ENCODE data around the gene COL4A1. TPM values are rescaled to one million over a fixed set of nuclear protein-coding genes. Genes with fewer than 3 reads are reported as not detected.

The COL4A1 gene
- polyA plus RNA-seq, 1 donor (not counting 4 experiments of a cell fraction or from before 2014, with no cell fraction given): 22.3 TPM

DNA sequence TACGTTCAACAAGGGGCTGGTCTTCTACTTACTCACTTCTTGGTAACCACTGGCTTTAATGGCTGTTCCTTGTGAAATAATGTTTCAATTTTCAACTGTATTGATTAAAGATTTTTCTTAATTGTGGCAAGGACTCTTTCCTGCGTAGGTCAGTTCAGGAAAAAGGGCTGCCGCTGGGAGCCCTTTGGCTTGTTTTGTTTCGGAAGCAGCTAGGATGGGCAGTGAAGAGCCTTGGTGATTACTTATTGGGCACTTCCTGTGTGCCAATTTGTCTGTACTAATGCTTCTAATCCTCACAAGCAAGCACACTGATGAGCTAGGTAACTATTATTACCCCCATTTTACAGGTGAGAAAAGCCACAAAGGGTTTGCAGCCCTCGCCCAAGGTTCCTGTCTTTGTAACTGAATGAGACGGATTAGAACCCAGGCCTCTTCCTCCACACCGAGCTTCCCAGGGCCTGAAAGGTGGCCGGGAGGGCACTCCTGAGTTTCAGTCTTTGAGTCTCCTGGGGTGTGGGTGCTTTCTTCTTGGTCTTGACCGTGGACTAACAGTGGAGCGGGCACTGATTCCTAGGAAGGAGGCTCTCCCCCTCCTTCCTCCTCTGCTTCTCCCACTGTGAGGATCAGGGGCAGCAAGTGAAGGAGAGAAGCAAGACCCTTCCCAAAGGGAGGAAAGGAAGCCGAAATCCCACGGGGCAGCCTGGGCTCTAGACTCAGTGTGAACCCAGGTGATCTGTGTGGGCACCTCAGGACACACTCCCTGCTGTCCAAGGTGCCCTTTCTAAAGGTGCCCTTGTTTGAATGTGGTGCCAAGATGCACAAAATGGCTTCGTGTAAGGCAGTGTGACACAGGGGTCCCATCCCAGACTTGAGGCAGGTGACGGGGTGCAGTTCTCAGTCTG, 3.8 kb upstream of the COL4A1 start:
- H3K79me2 ChIP-seq (ENCODE audit: control insufficient read depth, insufficient read depth, low read length): peaks cover 84% of the 10 kb centered on the region
- no peak overlapping the region for H3K4me2 ChIP-seq (ENCODE audit: control insufficient read depth, extremely low read depth, insufficient read depth, low read depth, low read length)

GRCh38 chr13:110309661-110310524, 2.9 kb upstream of the COL4A1 start:
- Histone ChIP-seq H3K36me3 (ENCODE audit: control insufficient read depth in 2 of 2, extremely low read depth in 1 of 2, insufficient read depth in 2 of 2, low read length in 2 of 2) (peaks cover 3 to 19% of the 10 kb centered on the region in 2 experiments), H2AFZ (ENCODE audit: control insufficient read depth, low read length) (no peak overlapping the region), H3K27me3 (ENCODE audit: control insufficient read depth, extremely low read depth, insufficient read depth, low read length) (no peaks in the 10 kb centered on the region), H4K20me1 (ENCODE audit: control insufficient read depth, extremely low read depth, insufficient read depth, low read length) (no peaks in the 10 kb centered on the region), H3K9me1 (ENCODE audit: control insufficient read depth, extremely low read depth, insufficient read depth, low read length) (no peaks in the 10 kb centered on the region), H3K9ac (ENCODE audit: control insufficient read depth, extremely low read depth, insufficient read depth, low read length) (no peak overlapping the region), H3K4me3 (ENCODE audit: control insufficient read depth in 2 of 3, extremely low read depth in 1 of 3, insufficient read depth in 2 of 3, low read depth in 1 of 3, low read length in 3 of 3) (peak overlapping the region in 1 of 3 experiments; percentile 92), H3K4me1 (ENCODE audit: control insufficient read depth, extremely low read depth, insufficient read depth, low read length) (peaks cover 43% of the 10 kb centered on the region), H3K27ac (ENCODE audit: control insufficient read depth, insufficient read depth, low read length) (no peak overlapping the region), H3K9me3 (ENCODE audit: control insufficient read depth, low read depth, low read length) (no peaks in the 10 kb centered on the region), H3K4me2 (ENCODE audit: control insufficient read depth, extremely low read depth, insufficient read depth, low read depth, low read length) (peak overlapping the region; percentile 93), H3K79me2 (ENCODE audit: control insufficient read depth, insufficient read depth, low read length) (peaks cover 80% of the 10 kb centered on the region)
- dilution Hi-C loops (cut with MboI; ENCODE audit: extremely low pct_ligation_motif_present, low sequenced_read_pairs): no loop called here
- TF ChIP-seq EZH2 (IDR thresholded peaks at IDR 0.05; ENCODE audit: low read length) (no peak), CTCF (optimal IDR thresholded peaks at IDR 0.05 in 1 of 3, IDR thresholded peaks at IDR 0.05 in 1 of 3, conservative IDR thresholded peaks at IDR 0.05 in 1 of 3; ENCODE audit: extremely low read depth in 1 of 3, insufficient read depth in 2 of 3, low read length in 3 of 3) (no peak)
- no peak for FAIRE-seq
- no peak for DNase-seq (ENCODE audit: low read depth, low spot score)

More for the DNA sequence above, 3.8 kb upstream of the COL4A1 start:
- Histone ChIP-seq H3K36me3 (ENCODE audit: control insufficient read depth in 2 of 2, extremely low read depth in 1 of 2, insufficient read depth in 2 of 2, low read length in 2 of 2) (peaks cover 3 to 19% of the 10 kb centered on the region in 2 experiments), H3K9me3 (ENCODE audit: control insufficient read depth, low read depth, low read length) (no peaks in the 10 kb centered on the region), H2AFZ (ENCODE audit: control insufficient read depth, low read length) (no peak overlapping the region), H3K4me3 (ENCODE audit: control insufficient read depth in 2 of 3, extremely low read depth in 1 of 3, insufficient read depth in 2 of 3, low read depth in 1 of 3, low read length in 3 of 3) (no peak overlapping the region), H4K20me1 (ENCODE audit: control insufficient read depth, extremely low read depth, insufficient read depth, low read length) (no peaks in the 10 kb centered on the region), H3K9me1 (ENCODE audit: control insufficient read depth, extremely low read depth, insufficient read depth, low read length) (no peaks in the 10 kb centered on the region), H3K9ac (ENCODE audit: control insufficient read depth, extremely low read depth, insufficient read depth, low read length) (no peak overlapping the region), H3K27ac (ENCODE audit: control insufficient read depth, insufficient read depth, low read length) (no peak overlapping the region), H3K4me1 (ENCODE audit: control insufficient read depth, extremely low read depth, insufficient read depth, low read length) (peaks cover 34% of the 10 kb centered on the region), H3K27me3 (ENCODE audit: control insufficient read depth, extremely low read depth, insufficient read depth, low read length) (no peaks in the 10 kb centered on the region)
- dilution Hi-C loops (cut with MboI; ENCODE audit: extremely low pct_ligation_motif_present, low sequenced_read_pairs): no loop called here
- DNase-seq (ENCODE audit: low read depth, low spot score): no peak
- no peak for FAIRE-seq
- TF ChIP-seq CTCF (optimal IDR thresholded peaks at IDR 0.05 in 1 of 3, IDR thresholded peaks at IDR 0.05 in 1 of 3, conservative IDR thresholded peaks at IDR 0.05 in 1 of 3; ENCODE audit: extremely low read depth in 1 of 3, insufficient read depth in 2 of 3, low read length in 3 of 3): no peak
- no peak for TF ChIP-seq EZH2 (IDR thresholded peaks at IDR 0.05; ENCODE audit: low read length)

All from keratinocyte (primary cell).